BJ (cell line): ENCODE measurements around the gene KCNQ1. TPM values are rescaled to one million over a fixed set of nuclear protein-coding genes. Genes with fewer than 3 reads are reported as not detected.

Source experiments
- CTCF ChIA-PET: fragments of 350-600 bp; formaldehyde crosslinking; extraction: SDS; loops from one replicate; lab custom pipeline; 2021; ENCODE audit warnings: antibody characterized with exemption, inconsistent platforms; lab: Yijun Ruan, JAX
- POLR2A ChIA-PET: fragments of 300-600 bp; sonication (Branson Sonifier 250); formaldehyde crosslinking; extraction: SDS; loops from one replicate; lab custom pipeline; 2021; ENCODE audit warnings: antibody characterized with exemption; lab: Charles Lee
- DNase-seq: peaks from one replicate; pipeline ENCODE4 v3.0.0-alpha.2; 2011; ENCODE audit warnings: low read depth
- H3K27me3 ChIP-seq: 2 replicates; pipeline ENCODE4 v1.6.0; 2011; ENCODE audit warnings: low read length; ENCODE audit not compliant: control insufficient read depth, insufficient read depth
- H3K36me3 ChIP-seq: 2 replicates; pipeline ENCODE4 v1.5.1; 2011; ENCODE audit warnings: low read length; ENCODE audit not compliant: control insufficient read depth, insufficient read depth
- H3K4me3 ChIP-seq: 2 replicates; pipeline ENCODE4 v1.5.1; 2011; ENCODE audit warnings: low read depth, mild to moderate bottlenecking, control low read depth, low read length
- polyA plus RNA-seq: library from polyadenylated mRNA; depleted of rRNA; stranded (reverse); fragments of >200 nt; gene quantifications from 2 replicates; pipeline ENCODE4 v1.2.3, GENCODE V29; 2011
- TF ChIP-seq, protein P1 (sequence below): IDR thresholded peaks from 2 replicates; pipeline ENCODE4 v1.5.1; 2011; ENCODE audit warnings: low read depth, mild to moderate bottlenecking, control low read depth, inconsistent platforms, low read length, moderate library complexity; ENCODE audit not compliant: insufficient read depth

The KCNQ1 gene
- polyA plus RNA-seq, 1 experiment = not detected

DNA sequence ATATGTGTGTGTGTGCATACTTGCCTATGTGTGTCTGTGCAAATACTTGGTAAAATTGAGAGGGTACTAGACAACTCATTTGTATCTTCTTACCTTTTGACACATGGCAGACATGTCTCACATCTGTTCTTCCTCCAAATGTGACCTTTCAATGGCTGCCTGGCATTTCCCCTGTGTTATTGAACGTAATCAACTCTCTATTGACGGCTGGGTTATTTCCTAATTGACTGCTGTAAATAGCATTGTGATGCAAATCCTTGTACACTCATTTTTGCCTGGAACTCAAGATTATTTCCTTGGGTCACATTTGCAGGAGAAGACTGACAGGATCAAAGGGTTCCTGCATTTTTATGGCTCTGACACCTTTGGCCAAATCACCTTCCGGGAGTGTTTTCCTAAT, 37.4 kb downstream of the KCNQ1 start:
- ChIA-PET CTCF (interaction anchor here (1.4 kb wide), 1 partner anchor 61 kb away, joined by 3 read pairs; no protein-coding TSS in a partner anchor), POLR2A (no interaction called here)
- no peaks in the 10 kb centered on the region for H3K36me3 ChIP-seq
- no peak overlapping the region for H3K4me3 ChIP-seq
- H3K27me3 ChIP-seq = peaks cover 5% of the 10 kb centered on the region
- TF ChIP-seq, protein P1, sequence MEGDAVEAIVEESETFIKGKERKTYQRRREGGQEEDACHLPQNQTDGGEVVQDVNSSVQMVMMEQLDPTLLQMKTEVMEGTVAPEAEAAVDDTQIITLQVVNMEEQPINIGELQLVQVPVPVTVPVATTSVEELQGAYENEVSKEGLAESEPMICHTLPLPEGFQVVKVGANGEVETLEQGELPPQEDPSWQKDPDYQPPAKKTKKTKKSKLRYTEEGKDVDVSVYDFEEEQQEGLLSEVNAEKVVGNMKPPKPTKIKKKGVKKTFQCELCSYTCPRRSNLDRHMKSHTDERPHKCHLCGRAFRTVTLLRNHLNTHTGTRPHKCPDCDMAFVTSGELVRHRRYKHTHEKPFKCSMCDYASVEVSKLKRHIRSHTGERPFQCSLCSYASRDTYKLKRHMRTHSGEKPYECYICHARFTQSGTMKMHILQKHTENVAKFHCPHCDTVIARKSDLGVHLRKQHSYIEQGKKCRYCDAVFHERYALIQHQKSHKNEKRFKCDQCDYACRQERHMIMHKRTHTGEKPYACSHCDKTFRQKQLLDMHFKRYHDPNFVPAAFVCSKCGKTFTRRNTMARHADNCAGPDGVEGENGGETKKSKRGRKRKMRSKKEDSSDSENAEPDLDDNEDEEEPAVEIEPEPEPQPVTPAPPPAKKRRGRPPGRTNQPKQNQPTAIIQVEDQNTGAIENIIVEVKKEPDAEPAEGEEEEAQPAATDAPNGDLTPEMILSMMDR = no peak
- no peak for DNase-seq

DNA sequence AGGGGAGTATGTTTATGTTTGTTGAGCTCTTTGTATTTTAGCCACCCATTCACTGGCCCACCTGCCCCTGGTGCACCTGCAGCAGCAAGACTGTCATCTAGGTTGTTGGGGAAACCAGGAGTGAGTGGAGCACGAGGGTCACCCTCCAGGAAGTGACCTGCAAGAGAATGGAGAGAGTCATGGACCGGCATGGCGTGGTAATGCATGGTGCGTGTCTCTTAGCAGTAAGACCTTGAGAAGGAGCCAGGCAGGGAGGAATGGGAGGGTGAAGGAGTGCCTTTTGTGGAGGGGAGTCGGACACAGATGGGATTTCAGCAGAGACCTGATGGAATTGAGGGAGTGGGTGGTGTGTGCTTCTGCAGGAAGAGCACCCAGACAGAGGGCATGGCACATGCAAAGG, 37.9 kb downstream of the KCNQ1 start:
- no peak overlapping the region for H3K4me3 ChIP-seq
- no peaks in the 10 kb centered on the region for H3K36me3 ChIP-seq
- ChIA-PET CTCF (no interaction called here), POLR2A (no interaction called here)
- peaks cover 5% of the 10 kb centered on the region for H3K27me3 ChIP-seq
- TF ChIP-seq, protein P1 = no peak
- DNase-seq = no peak

DNA sequence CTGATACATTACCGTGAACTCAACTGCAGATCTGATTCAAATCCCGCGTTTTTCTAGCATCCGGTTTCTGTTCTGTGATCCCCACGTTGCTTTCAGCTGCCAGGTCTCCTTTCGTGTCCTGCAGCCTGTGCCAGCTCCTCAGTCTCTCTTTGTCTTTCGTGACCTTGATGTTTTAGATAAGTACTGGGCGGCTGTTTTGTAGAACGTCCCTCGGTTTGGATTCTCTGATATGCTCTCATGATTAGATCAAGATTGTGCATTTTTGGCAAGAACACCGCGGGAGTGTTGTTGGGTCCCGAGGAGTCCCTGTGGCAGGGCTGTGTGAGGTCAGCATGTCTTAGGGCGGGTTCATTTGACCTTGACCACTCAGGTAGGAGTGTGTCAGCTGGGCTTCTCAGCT, 38.6 kb downstream of the KCNQ1 start:
- peaks cover 5% of the 10 kb centered on the region for H3K27me3 ChIP-seq
- no peaks in the 10 kb centered on the region for H3K36me3 ChIP-seq
- ChIA-PET CTCF (no interaction called here), POLR2A (no interaction called here)
- H3K4me3 ChIP-seq = no peak overlapping the region
- TF ChIP-seq, protein P1 = no peak
- no peak for DNase-seq

DNA sequence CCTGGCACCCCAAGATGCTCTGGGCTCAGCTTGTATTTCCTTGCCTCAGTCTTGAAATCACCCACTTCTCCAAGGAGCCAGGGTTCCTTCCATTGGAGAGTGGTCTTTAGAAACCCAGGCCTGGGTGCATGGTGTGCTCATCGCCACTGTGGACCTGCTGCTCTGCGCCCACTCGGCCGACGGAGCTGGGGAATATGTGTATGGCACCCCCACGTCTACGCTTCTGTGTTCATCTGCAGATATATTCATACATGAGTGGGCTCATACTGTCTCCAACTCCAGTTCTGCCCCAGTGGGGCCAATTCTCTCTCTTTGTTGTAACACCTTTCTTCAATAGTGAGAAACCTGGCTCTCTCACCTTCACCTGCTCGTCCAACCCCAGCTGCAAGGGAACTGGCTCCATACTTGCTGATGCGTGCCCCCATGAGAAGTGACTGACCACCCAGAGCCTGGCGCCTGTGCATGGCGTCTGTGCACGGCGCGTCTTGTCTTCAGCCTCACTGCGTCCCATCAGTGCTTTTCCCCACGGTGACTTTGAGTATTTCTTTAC, 39.8 kb downstream of the KCNQ1 start:
- ChIA-PET POLR2A (no interaction called here), CTCF (no interaction called here)
- TF ChIP-seq, protein P1 = no peak
- DNase-seq = no peak
- H3K36me3 ChIP-seq = no peaks in the 10 kb centered on the region
- no peak overlapping the region for H3K4me3 ChIP-seq
- H3K27me3 ChIP-seq = peaks cover 5% of the 10 kb centered on the region

DNA sequence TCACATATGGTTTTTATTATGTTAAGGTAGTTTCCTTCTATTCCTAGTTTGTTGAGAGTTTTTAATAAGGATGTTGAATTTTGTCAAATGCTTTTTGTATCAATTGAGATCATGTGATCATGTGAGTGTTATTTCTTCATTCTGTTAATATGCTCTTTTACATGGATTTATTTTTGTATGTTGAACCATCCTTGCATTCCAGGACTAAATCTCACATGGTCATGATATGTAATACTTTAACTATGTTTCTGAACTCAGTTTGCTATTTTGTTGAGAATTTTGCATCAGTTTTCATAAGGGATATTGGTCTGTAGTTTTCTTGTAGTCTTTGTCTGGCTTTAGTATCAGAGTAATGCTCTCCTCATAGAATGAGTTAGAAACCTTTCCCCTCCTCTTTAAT, 43.2 kb downstream of the KCNQ1 start:
- ChIA-PET POLR2A (no interaction called here), CTCF (no interaction called here)
- Histone ChIP-seq H3K4me3 (no peak overlapping the region), H3K27me3 (0 out of 2 replicates have a peak, but pooled peaks cover 2% of the 10 kb centered on the region), H3K36me3 (no peaks in the 10 kb centered on the region)
- TF ChIP-seq, protein P1 = no peak
- DNase-seq = no peak
